MM.1S (cell line): ENCODE data around the gene PIAS2.

Experiments
- EZH2 ChIP-seq: fragments of 300-600 bp; sonication (generic); optimal IDR thresholded peaks from 2 replicates; pipeline ENCODE3; 2017; ENCODE audit warnings: low read depth, mild to moderate bottlenecking, antibody characterized with exemption, low read length, mixed read lengths
- EZH2phosphoT487 ChIP-seq: fragments of 300-600 bp; sonication (generic); IDR thresholded peaks from 2 replicates; pipeline ENCODE4 v1.6.1; 2018; ENCODE audit warnings: antibody characterized with exemption, low read length
- TF ChIP-seq, protein P1 (sequence below): fragments of 300-600 bp; sonication (generic); IDR thresholded peaks from 2 replicates; pipeline ENCODE4 v1.5.1; 2016; ENCODE audit warnings: antibody characterized with exemption, low read length, mixed read lengths

GRCh38 chr18:46794607-46795006 lies 122.7 kb downstream of the PIAS2 start:
- TF ChIP-seq, protein P1, sequence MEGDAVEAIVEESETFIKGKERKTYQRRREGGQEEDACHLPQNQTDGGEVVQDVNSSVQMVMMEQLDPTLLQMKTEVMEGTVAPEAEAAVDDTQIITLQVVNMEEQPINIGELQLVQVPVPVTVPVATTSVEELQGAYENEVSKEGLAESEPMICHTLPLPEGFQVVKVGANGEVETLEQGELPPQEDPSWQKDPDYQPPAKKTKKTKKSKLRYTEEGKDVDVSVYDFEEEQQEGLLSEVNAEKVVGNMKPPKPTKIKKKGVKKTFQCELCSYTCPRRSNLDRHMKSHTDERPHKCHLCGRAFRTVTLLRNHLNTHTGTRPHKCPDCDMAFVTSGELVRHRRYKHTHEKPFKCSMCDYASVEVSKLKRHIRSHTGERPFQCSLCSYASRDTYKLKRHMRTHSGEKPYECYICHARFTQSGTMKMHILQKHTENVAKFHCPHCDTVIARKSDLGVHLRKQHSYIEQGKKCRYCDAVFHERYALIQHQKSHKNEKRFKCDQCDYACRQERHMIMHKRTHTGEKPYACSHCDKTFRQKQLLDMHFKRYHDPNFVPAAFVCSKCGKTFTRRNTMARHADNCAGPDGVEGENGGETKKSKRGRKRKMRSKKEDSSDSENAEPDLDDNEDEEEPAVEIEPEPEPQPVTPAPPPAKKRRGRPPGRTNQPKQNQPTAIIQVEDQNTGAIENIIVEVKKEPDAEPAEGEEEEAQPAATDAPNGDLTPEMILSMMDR = no peak
- no peak for TF ChIP-seq EZH2
- TF ChIP-seq EZH2phosphoT487 = no peak
